ENCODE results near the gene MUC21. TPM values are rescaled to one million over a fixed set of nuclear protein-coding genes. Genes with fewer than 3 reads are reported as not detected.
"Not testable (repeated sequence)": the region's sequence is repeated elsewhere in the genome, so short reads cannot be mapped to it uniquely, and the experiment has no call there.

The MUC21 gene
- total RNA-seq, 1 experiment from 2014 or later = not detected

DNA sequence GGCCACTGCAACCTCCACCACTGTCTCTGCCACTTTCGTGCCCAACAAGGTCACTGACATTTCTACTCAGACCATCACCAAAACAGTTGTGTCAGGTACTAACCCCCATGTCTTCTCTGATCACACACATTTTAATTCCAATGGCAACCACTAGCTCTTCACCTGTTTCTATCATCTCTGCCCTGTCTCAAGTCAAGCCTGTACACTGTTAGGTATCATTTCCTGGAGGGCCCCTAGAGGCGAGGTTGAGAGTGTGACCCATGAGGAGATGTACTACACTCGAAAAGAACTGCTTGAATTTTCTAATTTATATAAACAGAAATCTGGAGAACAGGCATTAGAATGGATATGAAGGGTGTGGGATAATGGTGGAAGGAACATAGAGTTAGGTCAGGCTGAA lies 17.4 kb upstream of the MUC21 start:
- H3K27ac ChIP-seq (ENCODE audit: low read length) = no peak overlapping the region
- H3K9me3 ChIP-seq (ENCODE audit: control insufficient read depth, insufficient read depth, low read depth, low read length) = no peaks in the 10 kb centered on the region
- H3K36me3 ChIP-seq (ENCODE audit: control insufficient read depth, insufficient read depth, low read length) = no peaks in the 10 kb centered on the region
- H3K4me3 ChIP-seq (ENCODE audit: low read depth in 2 of 2, low read length in 2 of 2) = no peak overlapping the region
- TF ChIP-seq TCF7L2 (IDR thresholded peaks at IDR 0.05; ENCODE audit: low read depth, low read length) (no peak), POLR2AphosphoS5 (IDR thresholded peaks at IDR 0.05; ENCODE audit: low read depth, low read length) (no peak), SIN3A (IDR thresholded peaks at IDR 0.05; ENCODE audit: borderline replicate concordance, insufficient read depth, low read depth, low read length) (no peak)
- TF ChIP-seq, protein P1, sequence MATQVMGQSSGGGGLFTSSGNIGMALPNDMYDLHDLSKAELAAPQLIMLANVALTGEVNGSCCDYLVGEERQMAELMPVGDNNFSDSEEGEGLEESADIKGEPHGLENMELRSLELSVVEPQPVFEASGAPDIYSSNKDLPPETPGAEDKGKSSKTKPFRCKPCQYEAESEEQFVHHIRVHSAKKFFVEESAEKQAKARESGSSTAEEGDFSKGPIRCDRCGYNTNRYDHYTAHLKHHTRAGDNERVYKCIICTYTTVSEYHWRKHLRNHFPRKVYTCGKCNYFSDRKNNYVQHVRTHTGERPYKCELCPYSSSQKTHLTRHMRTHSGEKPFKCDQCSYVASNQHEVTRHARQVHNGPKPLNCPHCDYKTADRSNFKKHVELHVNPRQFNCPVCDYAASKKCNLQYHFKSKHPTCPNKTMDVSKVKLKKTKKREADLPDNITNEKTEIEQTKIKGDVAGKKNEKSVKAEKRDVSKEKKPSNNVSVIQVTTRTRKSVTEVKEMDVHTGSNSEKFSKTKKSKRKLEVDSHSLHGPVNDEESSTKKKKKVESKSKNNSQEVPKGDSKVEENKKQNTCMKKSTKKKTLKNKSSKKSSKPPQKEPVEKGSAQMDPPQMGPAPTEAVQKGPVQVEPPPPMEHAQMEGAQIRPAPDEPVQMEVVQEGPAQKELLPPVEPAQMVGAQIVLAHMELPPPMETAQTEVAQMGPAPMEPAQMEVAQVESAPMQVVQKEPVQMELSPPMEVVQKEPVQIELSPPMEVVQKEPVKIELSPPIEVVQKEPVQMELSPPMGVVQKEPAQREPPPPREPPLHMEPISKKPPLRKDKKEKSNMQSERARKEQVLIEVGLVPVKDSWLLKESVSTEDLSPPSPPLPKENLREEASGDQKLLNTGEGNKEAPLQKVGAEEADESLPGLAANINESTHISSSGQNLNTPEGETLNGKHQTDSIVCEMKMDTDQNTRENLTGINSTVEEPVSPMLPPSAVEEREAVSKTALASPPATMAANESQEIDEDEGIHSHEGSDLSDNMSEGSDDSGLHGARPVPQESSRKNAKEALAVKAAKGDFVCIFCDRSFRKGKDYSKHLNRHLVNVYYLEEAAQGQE (IDR thresholded peaks at IDR 0.05; ENCODE audit: insufficient read depth in 1 of 2, low read depth in 2 of 2, low read length in 1 of 2) = no peak
- TF ChIP-seq, protein P2, sequence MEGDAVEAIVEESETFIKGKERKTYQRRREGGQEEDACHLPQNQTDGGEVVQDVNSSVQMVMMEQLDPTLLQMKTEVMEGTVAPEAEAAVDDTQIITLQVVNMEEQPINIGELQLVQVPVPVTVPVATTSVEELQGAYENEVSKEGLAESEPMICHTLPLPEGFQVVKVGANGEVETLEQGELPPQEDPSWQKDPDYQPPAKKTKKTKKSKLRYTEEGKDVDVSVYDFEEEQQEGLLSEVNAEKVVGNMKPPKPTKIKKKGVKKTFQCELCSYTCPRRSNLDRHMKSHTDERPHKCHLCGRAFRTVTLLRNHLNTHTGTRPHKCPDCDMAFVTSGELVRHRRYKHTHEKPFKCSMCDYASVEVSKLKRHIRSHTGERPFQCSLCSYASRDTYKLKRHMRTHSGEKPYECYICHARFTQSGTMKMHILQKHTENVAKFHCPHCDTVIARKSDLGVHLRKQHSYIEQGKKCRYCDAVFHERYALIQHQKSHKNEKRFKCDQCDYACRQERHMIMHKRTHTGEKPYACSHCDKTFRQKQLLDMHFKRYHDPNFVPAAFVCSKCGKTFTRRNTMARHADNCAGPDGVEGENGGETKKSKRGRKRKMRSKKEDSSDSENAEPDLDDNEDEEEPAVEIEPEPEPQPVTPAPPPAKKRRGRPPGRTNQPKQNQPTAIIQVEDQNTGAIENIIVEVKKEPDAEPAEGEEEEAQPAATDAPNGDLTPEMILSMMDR (IDR thresholded peaks at IDR 0.05) = no peak
- intact Hi-C loops (cut with micrococcal nuclease; ENCODE audit: unreplicated experiment) (no loop called here), in situ Hi-C loops (cut with HindIII; ENCODE audit: low pct_unique_long_range_greater_than_20kb, low sequenced_read_pairs) (no loop called here)
- ChIA-PET POLR2A (no interaction called here), CTCF (no interaction called here)
- BruUV-seq (replicated peaks) = no TSS peak
- no peaks in the 10 kb centered on the region for H3K27me3 ChIP-seq (ENCODE audit: control insufficient read depth, insufficient read depth, low read length)
- no peak for DNase-seq (ENCODE audit: low read depth, low spot score)
- no peaks in the 10 kb centered on the region for H3K4me1 ChIP-seq (ENCODE audit: control insufficient read depth, insufficient read depth, low read length)
- no peak for ATAC-seq

DNA sequence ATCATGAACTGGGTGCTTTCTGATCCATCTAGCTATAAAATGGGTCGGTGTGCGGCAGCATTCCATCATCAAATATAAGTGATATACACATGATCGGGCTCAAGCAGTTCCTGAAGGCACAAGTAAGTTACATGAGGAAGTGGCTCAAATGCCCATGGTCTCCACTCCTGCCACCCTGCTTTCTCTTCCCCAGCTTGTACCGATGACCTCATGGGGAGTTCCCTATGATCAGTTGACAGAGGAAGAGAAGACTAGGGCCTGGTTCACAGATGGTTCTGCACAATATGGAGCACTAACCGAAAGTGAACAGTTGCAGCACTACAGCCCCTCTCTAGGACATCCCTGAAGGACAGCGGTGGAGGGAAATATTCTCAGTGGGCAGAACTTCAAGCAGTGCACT lies 14.3 kb upstream of the MUC21 start:
- ATAC-seq; BruUV-seq (replicated peaks); POLR2A ChIA-PET; in situ Hi-C loops (cut with HindIII; ENCODE audit: low pct_unique_long_range_greater_than_20kb, low sequenced_read_pairs); H3K4me1 ChIP-seq (ENCODE audit: control insufficient read depth, insufficient read depth, low read length); H3K27ac ChIP-seq (ENCODE audit: low read length); H3K36me3 ChIP-seq (ENCODE audit: control insufficient read depth, insufficient read depth, low read length); intact Hi-C loops (cut with micrococcal nuclease; ENCODE audit: unreplicated experiment); CTCF ChIA-PET; H3K4me3 ChIP-seq (ENCODE audit: low read depth in 2 of 2, low read length in 2 of 2); H3K27me3 ChIP-seq (ENCODE audit: control insufficient read depth, insufficient read depth, low read length); H3K9me3 ChIP-seq (ENCODE audit: control insufficient read depth, insufficient read depth, low read depth, low read length); DNase-seq (ENCODE audit: low read depth, low spot score): not testable (repeated sequence)

DNA sequence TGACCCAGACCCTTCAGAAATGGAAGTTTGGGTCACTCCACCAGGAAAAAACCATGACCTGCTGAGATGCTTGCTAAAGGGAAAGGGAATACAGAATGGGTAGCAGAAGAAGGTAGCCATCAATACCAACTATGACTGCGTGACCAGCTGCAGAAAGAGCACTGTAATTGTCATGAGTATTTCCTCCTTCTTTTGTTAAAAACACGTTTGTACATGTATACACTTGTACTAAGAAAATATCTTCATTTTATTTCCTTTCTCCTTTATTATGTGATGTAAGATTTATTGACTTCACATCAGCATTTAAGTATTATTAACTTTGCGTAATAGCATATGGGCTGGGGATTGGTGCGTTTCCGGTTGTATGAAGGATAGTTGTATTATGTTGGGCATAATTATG lies 12.6 kb upstream of the MUC21 start:
- no peak for ATAC-seq
- no peak for DNase-seq (ENCODE audit: low read depth, low spot score)
- Histone ChIP-seq H3K4me3 (ENCODE audit: low read depth in 2 of 2, low read length in 2 of 2) (no peak overlapping the region), H3K27me3 (ENCODE audit: control insufficient read depth, insufficient read depth, low read length) (no peaks in the 10 kb centered on the region; the same call in 1 of the 2 replicates), H3K36me3 (ENCODE audit: control insufficient read depth, insufficient read depth, low read length) (no peaks in the 10 kb centered on the region), H3K9me3 (ENCODE audit: control insufficient read depth, insufficient read depth, low read depth, low read length) (no peaks in the 10 kb centered on the region), H3K27ac (ENCODE audit: low read length) (no peak overlapping the region), H3K4me1 (ENCODE audit: control insufficient read depth, insufficient read depth, low read length) (no peaks in the 10 kb centered on the region)
- BruUV-seq (replicated peaks) = no TSS peak
- no peak for TF ChIP-seq SIN3A (IDR thresholded peaks at IDR 0.05; ENCODE audit: borderline replicate concordance, insufficient read depth, low read depth, low read length)
- no peak for TF ChIP-seq TCF7L2 (IDR thresholded peaks at IDR 0.05; ENCODE audit: low read depth, low read length)
- TF ChIP-seq, protein P1 (IDR thresholded peaks at IDR 0.05; ENCODE audit: insufficient read depth in 1 of 2, low read depth in 2 of 2, low read length in 1 of 2) = no peak
- intact Hi-C loops (cut with micrococcal nuclease; ENCODE audit: unreplicated experiment) = no loop called here
- CTCF ChIA-PET = no interaction called here
- in situ Hi-C loops (cut with HindIII; ENCODE audit: low pct_unique_long_range_greater_than_20kb, low sequenced_read_pairs) = no loop called here
- POLR2A ChIA-PET = no interaction called here

All from Panc1 (cell line).